ENCODE data around the gene KCNK6.
A peak's percentile ranks its signal among the peaks of the same experiment; 100 is the strongest.
"Not testable (repeated sequence)": the region's sequence is repeated elsewhere in the genome, so short reads cannot be mapped to it uniquely, and the experiment has no call there.

The KCNK6 gene

GRCh38 chr19:38362076-38362945, 42.7 kb downstream of the KCNK6 start:
- DNase-seq (ENCODE audit: low read depth in 2 of 2) = peak; percentile 70 to 91

- DNase-seq (ENCODE audit: low read depth in 2 of 2) = not testable (repeated sequence)
Observed at GRCh38 chr19:38362946-38363688, 43.5 kb downstream of the KCNK6 start.

- DNase-seq (ENCODE audit: low read depth in 2 of 2) = no peak
Observed at GRCh38 chr19:38367041-38367440, 47.4 kb downstream of the KCNK6 start.

GRCh38 chr19:38369584-38369983, 49.9 kb downstream of the KCNK6 start:
- no peak for DNase-seq (ENCODE audit: low read depth in 2 of 2)

- no peak for DNase-seq (ENCODE audit: low read depth in 2 of 2)
Observed at GRCh38 chr19:38370299-38370698, 50.7 kb downstream of the KCNK6 start.

- no peak for DNase-seq (ENCODE audit: low read depth in 2 of 2)
Observed at GRCh38 chr19:38371081-38371480, 51.4 kb downstream of the KCNK6 start.

GRCh38 chr19:38373907-38374331, 54.3 kb downstream of the KCNK6 start:
- no peak for DNase-seq (ENCODE audit: low read depth in 2 of 2)

- peak; percentile 94 to 95 for DNase-seq (ENCODE audit: low read depth in 2 of 2)
Observed at GRCh38 chr19:38374332-38375097, 54.9 kb downstream of the KCNK6 start, which contains the start of gene PSMD8. PSMD8 (plus strand) TSS chr19:38374571; CDS start chr19:38374602, 31 bp downstream.

GRCh38 chr19:38375098-38375493, 55.5 kb downstream of the KCNK6 start:
- no peak for DNase-seq (ENCODE audit: low read depth in 2 of 2)

- DNase-seq (ENCODE audit: low read depth in 2 of 2) = no peak
Observed at GRCh38 chr19:38375748-38376147, 56.1 kb downstream of the KCNK6 start.

GRCh38 chr19:38376576-38376975, 56.9 kb downstream of the KCNK6 start:
- DNase-seq (ENCODE audit: low read depth in 2 of 2) = no peak

- DNase-seq (ENCODE audit: low read depth in 2 of 2) = no peak
Observed at GRCh38 chr19:38377052-38377451, 57.4 kb downstream of the KCNK6 start.

- DNase-seq (ENCODE audit: low read depth in 2 of 2) = no peak
Observed at GRCh38 chr19:38378866-38379265, 59.2 kb downstream of the KCNK6 start.

GRCh38 chr19:38381138-38381537, 61.5 kb downstream of the KCNK6 start:
- DNase-seq (ENCODE audit: low read depth in 2 of 2) = no peak
